ENCODE data around the gene LTF. TPM values are rescaled to one million over a fixed set of nuclear protein-coding genes. Genes with fewer than 3 reads are reported as not detected.

LTF gene
- total RNA-seq, 1 donor from 2014 or later = not detected

DNA sequence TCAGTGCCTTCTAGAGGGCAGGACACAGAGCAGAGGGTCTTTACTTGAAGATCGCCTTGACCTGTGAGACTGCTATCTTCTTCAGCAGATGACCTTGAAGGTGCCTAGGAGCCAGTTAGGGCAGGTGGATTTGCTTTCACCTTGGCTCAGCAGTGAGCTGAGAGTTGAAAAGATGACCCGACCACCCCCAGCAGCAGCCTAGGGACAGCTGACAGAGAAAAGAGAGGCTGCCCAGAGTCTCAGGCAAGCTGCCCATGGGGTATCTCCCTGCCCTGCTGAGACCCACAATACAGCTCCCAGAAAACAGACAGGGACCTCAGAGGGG lies 453 bp upstream of the LTF start:
- DNase-seq (ENCODE audit: low read depth) = no peak
- no peak overlapping the region for H3K4me3 ChIP-seq (ENCODE audit: low read depth, low read length)
- H3K36me3 ChIP-seq (ENCODE audit: control insufficient read depth, insufficient read depth, low read length) = no peaks in the 10 kb centered on the region
- peaks cover 37% of the 10 kb centered on the region for H3K27me3 ChIP-seq (ENCODE audit: control insufficient read depth, insufficient read depth, low read length)
- TF ChIP-seq, protein P1, sequence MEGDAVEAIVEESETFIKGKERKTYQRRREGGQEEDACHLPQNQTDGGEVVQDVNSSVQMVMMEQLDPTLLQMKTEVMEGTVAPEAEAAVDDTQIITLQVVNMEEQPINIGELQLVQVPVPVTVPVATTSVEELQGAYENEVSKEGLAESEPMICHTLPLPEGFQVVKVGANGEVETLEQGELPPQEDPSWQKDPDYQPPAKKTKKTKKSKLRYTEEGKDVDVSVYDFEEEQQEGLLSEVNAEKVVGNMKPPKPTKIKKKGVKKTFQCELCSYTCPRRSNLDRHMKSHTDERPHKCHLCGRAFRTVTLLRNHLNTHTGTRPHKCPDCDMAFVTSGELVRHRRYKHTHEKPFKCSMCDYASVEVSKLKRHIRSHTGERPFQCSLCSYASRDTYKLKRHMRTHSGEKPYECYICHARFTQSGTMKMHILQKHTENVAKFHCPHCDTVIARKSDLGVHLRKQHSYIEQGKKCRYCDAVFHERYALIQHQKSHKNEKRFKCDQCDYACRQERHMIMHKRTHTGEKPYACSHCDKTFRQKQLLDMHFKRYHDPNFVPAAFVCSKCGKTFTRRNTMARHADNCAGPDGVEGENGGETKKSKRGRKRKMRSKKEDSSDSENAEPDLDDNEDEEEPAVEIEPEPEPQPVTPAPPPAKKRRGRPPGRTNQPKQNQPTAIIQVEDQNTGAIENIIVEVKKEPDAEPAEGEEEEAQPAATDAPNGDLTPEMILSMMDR (IDR thresholded peaks at IDR 0.05; ENCODE audit: insufficient read depth, low read length, poor library complexity, severe bottlenecking) = no peak

DNA sequence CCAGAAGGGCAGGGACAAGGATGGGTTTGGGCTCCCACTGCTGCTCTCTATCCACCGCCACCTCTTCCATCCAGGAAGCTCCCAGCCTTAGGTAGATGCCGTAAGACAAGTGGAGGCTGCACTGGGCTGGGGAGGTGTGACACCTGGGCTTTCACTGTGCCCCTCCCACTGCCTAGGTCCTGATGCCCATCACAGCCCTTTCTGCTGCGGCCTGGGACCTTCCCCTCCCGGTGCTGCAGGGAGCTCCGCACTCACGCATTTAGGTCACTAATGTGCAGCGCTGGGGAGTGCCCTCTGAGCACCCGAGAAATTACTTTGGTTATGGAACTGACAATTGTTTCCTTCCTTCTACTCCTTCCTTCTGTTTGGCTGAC lies 850 bp downstream of the LTF start:
- TF ChIP-seq, protein P1 (IDR thresholded peaks at IDR 0.05; ENCODE audit: insufficient read depth, low read length, poor library complexity, severe bottlenecking) = no peak
- H3K36me3 ChIP-seq (ENCODE audit: control insufficient read depth, insufficient read depth, low read length) = no peaks in the 10 kb centered on the region
- no peak overlapping the region for H3K4me3 ChIP-seq (ENCODE audit: low read depth, low read length)
- H3K27me3 ChIP-seq (ENCODE audit: control insufficient read depth, insufficient read depth, low read length) = peaks cover 37% of the 10 kb centered on the region
- no peak for DNase-seq (ENCODE audit: low read depth)

DNA sequence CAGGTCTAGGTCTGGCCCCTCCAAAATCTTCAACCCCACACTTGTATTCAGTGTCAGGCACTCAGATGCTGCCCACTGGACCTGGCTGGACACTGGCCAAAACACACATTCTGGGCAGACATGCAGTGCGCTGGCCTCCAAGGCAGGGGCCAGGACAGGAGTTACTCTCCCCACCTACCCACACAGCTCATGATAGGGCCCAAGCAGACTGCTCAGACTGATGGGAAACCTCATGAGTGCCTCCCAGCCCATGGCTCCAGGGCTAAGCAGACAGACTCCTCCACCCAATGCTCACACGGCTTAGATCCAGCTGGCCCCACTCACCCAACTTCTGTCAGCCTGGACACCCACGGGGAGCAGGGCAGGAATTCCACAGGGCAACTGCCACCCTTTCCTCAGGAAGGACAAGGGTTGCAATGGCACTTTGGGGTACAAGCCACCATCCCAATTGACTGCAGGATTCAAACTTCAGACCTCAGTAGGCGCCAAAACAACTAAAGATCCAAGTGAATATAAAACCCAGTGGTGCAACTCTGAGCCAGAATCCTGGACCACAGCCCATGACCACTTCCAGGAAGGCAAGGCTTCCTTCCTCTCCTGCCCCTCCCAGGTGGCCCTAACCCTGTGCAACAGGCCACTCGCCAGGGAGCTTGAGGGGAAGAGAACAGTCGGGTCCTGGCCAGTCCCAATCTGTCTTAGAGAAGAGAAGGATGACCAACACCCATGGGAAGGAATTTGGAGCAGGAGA lies 1.4 kb downstream of the LTF start:
- TF ChIP-seq, protein P1 (IDR thresholded peaks at IDR 0.05; ENCODE audit: insufficient read depth, low read length, poor library complexity, severe bottlenecking) = no peak
- no peak for DNase-seq (ENCODE audit: low read depth)
- H3K36me3 ChIP-seq (ENCODE audit: control insufficient read depth, insufficient read depth, low read length) = no peaks in the 10 kb centered on the region
- H3K4me3 ChIP-seq (ENCODE audit: low read depth, low read length) = no peak overlapping the region
- peaks cover 37% of the 10 kb centered on the region for H3K27me3 ChIP-seq (ENCODE audit: control insufficient read depth, insufficient read depth, low read length)

DNA sequence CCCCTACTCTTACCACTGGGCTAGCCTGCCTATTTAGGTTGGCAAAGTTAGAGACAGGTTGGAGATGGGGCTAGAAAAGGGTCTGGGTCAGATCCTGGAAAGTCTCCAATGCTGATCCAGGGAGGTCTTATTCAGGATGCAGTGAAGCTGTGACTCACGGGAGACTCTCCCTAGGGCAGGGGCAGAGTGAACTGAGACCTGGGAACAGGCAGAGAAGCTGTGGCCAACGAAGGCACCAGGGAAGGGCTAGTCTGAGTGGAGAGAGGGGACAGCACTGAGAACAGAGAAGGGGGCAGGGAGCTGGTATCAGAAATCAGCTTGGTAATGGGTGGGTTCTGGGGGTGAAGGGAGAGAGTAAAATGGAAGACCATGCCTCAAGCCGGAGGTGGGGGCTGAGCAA lies 2.2 kb downstream of the LTF start:
- Histone ChIP-seq H3K4me3 (ENCODE audit: low read depth, low read length) (no peak overlapping the region), H3K36me3 (ENCODE audit: control insufficient read depth, insufficient read depth, low read length) (no peaks in the 10 kb centered on the region), H3K27me3 (ENCODE audit: control insufficient read depth, insufficient read depth, low read length) (peaks cover 37% of the 10 kb centered on the region)
- TF ChIP-seq, protein P1 (IDR thresholded peaks at IDR 0.05; ENCODE audit: insufficient read depth, low read length, poor library complexity, severe bottlenecking) = no peak
- DNase-seq (ENCODE audit: low read depth) = no peak

DNA sequence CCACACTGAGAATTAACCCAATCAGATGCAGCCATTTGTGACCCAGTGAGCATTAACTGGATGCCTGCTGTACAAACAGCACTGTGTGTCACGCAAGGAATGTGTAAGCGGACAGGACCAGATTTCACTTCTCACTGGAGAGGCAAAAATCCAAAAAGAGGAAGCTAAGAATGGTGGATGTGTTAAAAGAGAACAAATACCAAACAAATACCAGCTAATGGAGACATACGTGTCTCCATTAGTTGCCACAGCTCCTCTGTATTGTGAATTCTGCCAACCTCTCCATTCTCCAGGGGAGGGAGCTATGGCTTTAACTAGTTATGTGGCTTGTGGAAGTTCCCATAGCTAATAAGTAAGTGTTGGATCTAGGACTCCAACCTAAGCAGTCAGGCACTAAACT lies 2.6 kb downstream of the LTF start:
- H3K36me3 ChIP-seq (ENCODE audit: control insufficient read depth, insufficient read depth, low read length) = no peaks in the 10 kb centered on the region
- H3K27me3 ChIP-seq (ENCODE audit: control insufficient read depth, insufficient read depth, low read length) = peaks cover 37% of the 10 kb centered on the region
- H3K4me3 ChIP-seq (ENCODE audit: low read depth, low read length) = no peak overlapping the region
- no peak for DNase-seq (ENCODE audit: low read depth)
- TF ChIP-seq, protein P1 (IDR thresholded peaks at IDR 0.05; ENCODE audit: insufficient read depth, low read length, poor library complexity, severe bottlenecking) = peak; percentile 12

DNA sequence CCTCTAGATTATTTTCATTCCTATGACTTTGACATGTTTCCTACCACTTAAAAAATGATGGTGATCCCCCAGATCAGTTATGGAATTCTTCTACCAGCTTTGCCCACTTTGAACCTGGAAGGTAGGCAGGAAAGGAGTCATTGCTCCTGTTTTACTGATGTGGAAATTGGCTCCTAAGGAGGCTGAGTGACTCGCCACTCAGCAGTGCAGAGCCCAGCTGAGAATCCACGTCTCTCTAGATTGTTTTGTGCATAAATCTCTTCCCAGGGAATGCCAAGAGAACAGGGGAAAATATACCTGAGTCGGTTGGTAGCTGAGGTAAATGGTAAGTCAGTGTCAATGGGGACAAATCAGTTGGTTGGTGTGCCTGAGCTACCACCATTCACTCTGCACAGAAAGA lies 4.7 kb downstream of the LTF start:
- no peak for DNase-seq (ENCODE audit: low read depth)
- TF ChIP-seq, protein P1 (IDR thresholded peaks at IDR 0.05; ENCODE audit: insufficient read depth, low read length, poor library complexity, severe bottlenecking) = no peak
- Histone ChIP-seq H3K36me3 (ENCODE audit: control insufficient read depth, insufficient read depth, low read length) (no peaks in the 10 kb centered on the region), H3K4me3 (ENCODE audit: low read depth, low read length) (no peak overlapping the region), H3K27me3 (ENCODE audit: control insufficient read depth, insufficient read depth, low read length) (peaks cover 28% of the 10 kb centered on the region)

All from kidney epithelial cell (primary cell).